CD14-positive monocyte (primary cell): ENCODE measurements around the gene CENPS. TPM values are rescaled to one million over a fixed set of nuclear protein-coding genes. Genes with fewer than 3 reads are reported as not detected.

Experiments used
- DNase-seq, 3 donors: peaks; one replicate each; pipeline ENCODE4 v3.0.0-alpha.2; 2011 to 2022
- H2AFZ ChIP-seq: 2 replicates; pipeline ENCODE4 v1.6.0; 2012; ENCODE audit warnings: mild to moderate bottlenecking, low read depth, low read length, inconsistent platforms; ENCODE audit not compliant: insufficient read depth, poor library complexity, severe bottlenecking
- H3K27ac ChIP-seq, 2 donors: 1 replicate in 1 of 2; 2 replicates in 1 of 2; pipeline ENCODE4 v1.5.1; 2012 to 2013; ENCODE audit warnings: low read length in 2 of 2, control low read depth in 1 of 2, inconsistent platforms in 1 of 2, low read depth in 1 of 2, mild to moderate bottlenecking in 1 of 2
- H3K27me3 ChIP-seq, 2 donors: one replicate each; pipeline versions ENCODE4 v1.6.0 to v1.6.1; 2011 to 2013; ENCODE audit warnings: low read length in 2 of 2; ENCODE audit not compliant: control insufficient read depth in 2 of 2, insufficient read depth in 2 of 2
- H3K36me3 ChIP-seq, 2 donors: replicated peaks in 1 of 2; 1 replicate in 1 of 2; 2 replicates in 1 of 2; pipeline versions ENCODE4 v1.5.1 to v1.6.1; 2012 to 2013; ENCODE audit warnings: low read length in 2 of 2, control low read depth in 1 of 2, inconsistent platforms in 1 of 2, mild to moderate bottlenecking in 1 of 2; ENCODE audit not compliant: insufficient read depth in 2 of 2, control insufficient read depth in 1 of 2
- H3K4me1 ChIP-seq, 2 donors: 1 replicate in 1 of 2; 2 replicates in 1 of 2; pipeline versions ENCODE4 v1.5.1 to v1.6.1; 2012 to 2013; ENCODE audit warnings: low read length in 2 of 2, control low read depth in 1 of 2, inconsistent platforms in 1 of 2, mild to moderate bottlenecking in 1 of 2, moderate library complexity in 1 of 2; ENCODE audit not compliant: insufficient read depth in 2 of 2, control insufficient read depth in 1 of 2
- H3K4me2 ChIP-seq: replicated peaks from 2 replicates; pipeline ENCODE3; 2012; ENCODE audit warnings: low read length, moderate library complexity, mild to moderate bottlenecking; ENCODE audit not compliant: poor library complexity, severe bottlenecking; ENCODE audit errors: extremely low read depth
- H3K4me3 ChIP-seq, 3 experiments: fragments of 200-600 bp in 1 of 3; sonication (generic) in 1 of 3; replicated peaks in 1 of 3; 1 replicate in 2 of 3; 2 replicates in 1 of 3; pipeline ENCODE4 v1.5.1; 2011 to 2013; ENCODE audit warnings: low read length in 3 of 3, mild to moderate bottlenecking in 3 of 3, control low read depth in 2 of 3, low read depth in 2 of 3, inconsistent platforms in 1 of 3, moderate library complexity in 1 of 3
- H3K79me2 ChIP-seq: 2 replicates; pipeline ENCODE4 v1.6.0; 2012; ENCODE audit warnings: mild to moderate bottlenecking, control low read depth, inconsistent platforms, low read length, moderate library complexity; ENCODE audit not compliant: insufficient read depth
- H3K9ac ChIP-seq: 2 replicates; pipeline ENCODE4 v1.6.0; 2017; ENCODE audit warnings: low read length, mild to moderate bottlenecking; ENCODE audit not compliant: insufficient read depth, poor library complexity, severe bottlenecking
- H3K9me3 ChIP-seq, 2 donors: replicated peaks in 1 of 2; 1 replicate in 1 of 2; 2 replicates in 1 of 2; pipeline versions ENCODE4 v1.5.1 to v1.6.1; 2012 to 2013; ENCODE audit warnings: low read length in 2 of 2, control low read depth in 1 of 2; ENCODE audit not compliant: control insufficient read depth in 1 of 2, insufficient read depth in 1 of 2
- H4K20me1 ChIP-seq: 2 replicates; pipeline ENCODE4 v1.6.0; 2012; ENCODE audit warnings: mild to moderate bottlenecking, low read length, control low read depth, moderate library complexity; ENCODE audit not compliant: insufficient read depth
- H3K27ac Mint-ChIP-seq, 7 donors: one replicate each; pipeline ENCODE4 v1.8.0; 2020; ENCODE audit warnings: mild to moderate bottlenecking in 7 of 7, mixed read lengths in 7 of 7, moderate library complexity in 6 of 7, inconsistent platforms in 2 of 7
- H3K27me3 Mint-ChIP-seq, 3 donors: one replicate each; pipeline ENCODE4 v1.8.0; 2021 to 2022; ENCODE audit warnings: low read depth in 3 of 3, mild to moderate bottlenecking in 3 of 3, mixed read lengths in 3 of 3, moderate library complexity in 3 of 3, inconsistent platforms in 1 of 3
- H3K36me3 Mint-ChIP-seq, 2 donors: one replicate each; pipeline ENCODE4 v1.8.0; 2020; ENCODE audit warnings: mixed read lengths in 2 of 2, inconsistent platforms in 1 of 2, mild to moderate bottlenecking in 1 of 2
- H3K4me1 Mint-ChIP-seq: one replicate; pipeline ENCODE4 v1.8.0; 2020; ENCODE audit warnings: mild to moderate bottlenecking, mixed read lengths
- H3K4me3 Mint-ChIP-seq, 2 donors: one replicate each; pipeline ENCODE4 v1.8.0; 2020; ENCODE audit warnings: mild to moderate bottlenecking in 2 of 2, mixed read lengths in 2 of 2, moderate library complexity in 1 of 2
- H3K9me3 Mint-ChIP-seq, 7 donors: one replicate each; pipeline ENCODE4 v1.8.0; 2020 to 2022; ENCODE audit warnings: mixed read lengths in 7 of 7, mild to moderate bottlenecking in 6 of 7, moderate library complexity in 6 of 7, inconsistent platforms in 2 of 7
- WGBS: methylation state at CpG from one replicate; pipeline ENCODE4 v1.1.5; 2013; ENCODE audit warnings: missing lambda C conversion rate; ENCODE audit not compliant: insufficient coverage; 5-methylcytosine and 5-hydroxymethylcytosine counted together
- intact Hi-C, 2 donors: fragments of 100-400 bp; cut with micrococcal nuclease; formaldehyde crosslinking; loops; one replicate each; pipeline versions ENCODE4 v1.15.0 to v1.15.1; 2023
- polyA plus RNA-seq, 3 donors: library from polyadenylated mRNA; depleted of rRNA in 1 of 3; unstranded in 2 of 3; stranded (reverse) in 1 of 3; fragments of 300-500 nt in 2 of 3; fragments of >200 nt in 1 of 3; fragmentation: Illumina TruSeq in 2 of 3; gene quantifications; 1 replicate in 2 of 3; 2 replicates in 1 of 3; pipeline ENCODE4 v1.2.3, GENCODE V29; 2012 to 2021
- TF ChIP-seq, protein P1 (sequence below): fragments of 200-600 bp; IDR thresholded peaks from one replicate; pipeline ENCODE4 v1.8.0; 2022; ENCODE audit warnings: antibody characterized with exemption, mild to moderate bottlenecking

Gene CENPS
- polyA plus RNA-seq, 3 donors: 0.48 to 3.5 (median 2.5) TPM

DNA sequence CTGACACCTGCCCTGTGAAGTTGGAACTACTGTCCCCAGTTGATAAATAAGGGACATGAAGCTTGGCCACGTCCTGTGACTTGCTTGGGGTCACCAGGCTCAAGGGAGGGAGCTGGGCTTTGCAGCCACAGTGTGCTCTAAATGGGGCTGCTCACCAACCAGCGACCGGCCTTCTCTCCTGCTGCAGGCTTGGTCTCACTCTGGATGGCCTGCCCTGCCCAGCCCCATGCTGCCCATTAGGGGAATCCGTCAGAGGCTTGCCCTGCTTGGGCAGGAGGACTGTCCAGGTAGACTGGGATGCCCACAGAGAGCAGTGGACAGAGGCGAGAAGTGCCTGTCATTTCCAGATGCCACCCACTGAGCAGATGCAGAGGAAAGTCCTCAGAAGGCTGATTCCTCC lies 1.2 kb upstream of the CENPS start:
- Histone ChIP-seq H3K4me2 (no peak overlapping the region), H2AFZ (no peak overlapping the region), H3K4me1 (peaks cover 25 to 40% of the 10 kb centered on the region in 2 donors), H3K9ac (no peak overlapping the region), H3K36me3 (no peaks in the 10 kb centered on the region), H3K9me3 (no peaks in the 10 kb centered on the region), H3K27ac (no peak overlapping the region), H3K79me2 (no peaks in the 10 kb centered on the region), H4K20me1 (no peaks in the 10 kb centered on the region), H3K27me3 (no peaks in the 10 kb centered on the region), H3K4me3 (no peak overlapping the region)
- Mint-ChIP-seq H3K36me3 (peaks cover 5 to 9% of the 10 kb centered on the region in 2 donors), H3K4me3 (no peak overlapping the region), H3K4me1 (peaks cover 34% of the 10 kb centered on the region), H3K27ac (peak overlapping the region in 1 of 7 donors; percentile 63), H3K9me3 (peaks cover 0 to 5% (median 0%) of the 10 kb centered on the region in 7 donors), H3K27me3 (peaks cover 0 to 7% (median 1%) of the 10 kb centered on the region in 3 donors)
- intact Hi-C loops: loop anchor here in 1 of 2 donors (1.0 to 2.0 kb wide), 2 partner anchors 14 to 51 kb away; no protein-coding TSS in a partner anchor
- TF ChIP-seq, protein P1, sequence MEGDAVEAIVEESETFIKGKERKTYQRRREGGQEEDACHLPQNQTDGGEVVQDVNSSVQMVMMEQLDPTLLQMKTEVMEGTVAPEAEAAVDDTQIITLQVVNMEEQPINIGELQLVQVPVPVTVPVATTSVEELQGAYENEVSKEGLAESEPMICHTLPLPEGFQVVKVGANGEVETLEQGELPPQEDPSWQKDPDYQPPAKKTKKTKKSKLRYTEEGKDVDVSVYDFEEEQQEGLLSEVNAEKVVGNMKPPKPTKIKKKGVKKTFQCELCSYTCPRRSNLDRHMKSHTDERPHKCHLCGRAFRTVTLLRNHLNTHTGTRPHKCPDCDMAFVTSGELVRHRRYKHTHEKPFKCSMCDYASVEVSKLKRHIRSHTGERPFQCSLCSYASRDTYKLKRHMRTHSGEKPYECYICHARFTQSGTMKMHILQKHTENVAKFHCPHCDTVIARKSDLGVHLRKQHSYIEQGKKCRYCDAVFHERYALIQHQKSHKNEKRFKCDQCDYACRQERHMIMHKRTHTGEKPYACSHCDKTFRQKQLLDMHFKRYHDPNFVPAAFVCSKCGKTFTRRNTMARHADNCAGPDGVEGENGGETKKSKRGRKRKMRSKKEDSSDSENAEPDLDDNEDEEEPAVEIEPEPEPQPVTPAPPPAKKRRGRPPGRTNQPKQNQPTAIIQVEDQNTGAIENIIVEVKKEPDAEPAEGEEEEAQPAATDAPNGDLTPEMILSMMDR: no peak
- DNase-seq: no peak
- WGBS: 97% methylated on average over 5 of the region's 5 CpGs

DNA sequence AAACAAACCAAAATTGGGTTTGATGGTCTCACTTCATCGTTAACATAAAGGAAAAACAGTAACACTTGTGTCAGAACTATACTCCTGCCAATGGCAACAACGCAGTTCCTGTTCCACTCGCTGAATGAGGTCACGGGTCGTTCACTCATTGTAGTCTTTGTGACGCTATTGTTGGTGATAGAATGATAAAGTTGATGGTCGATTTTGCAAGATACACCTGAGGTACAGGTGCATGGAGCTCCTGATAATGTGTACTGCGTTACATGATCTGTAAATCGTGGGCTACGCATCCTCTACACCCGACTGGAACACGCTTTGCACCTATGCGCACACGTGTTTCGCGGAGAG lies 391 bp upstream of the CENPS start:
- Histone ChIP-seq H3K4me1 (peaks cover 25 to 40% of the 10 kb centered on the region in 2 donors), H3K79me2 (no peaks in the 10 kb centered on the region), H2AFZ (peak overlapping the region; percentile 97), H4K20me1 (no peaks in the 10 kb centered on the region), H3K9me3 (no peaks in the 10 kb centered on the region), H3K4me3 (peak overlapping the region; percentile 37 to 84 (median 67)), H3K4me2 (peak overlapping the region; percentile 86), H3K36me3 (no peaks in the 10 kb centered on the region), H3K27me3 (no peaks in the 10 kb centered on the region), H3K27ac (peak overlapping the region in 1 of 2 donors; percentile 54), H3K9ac (peak overlapping the region; percentile 58)
- DNase-seq: peak; percentile 42 to 64 (median 47)
- H3K4me3 Mint-ChIP-seq: peak overlapping the region; percentile 88 to 92
- peaks cover 5 to 8% of the 10 kb centered on the region in 2 donors for H3K36me3 Mint-ChIP-seq
- peak overlapping the region; percentile 40 to 96 (median 87) for H3K27ac Mint-ChIP-seq
- 21% methylated on average over 12 of the region's 16 CpGs for WGBS
- peaks cover 0 to 7% (median 1%) of the 10 kb centered on the region in 3 donors for H3K27me3 Mint-ChIP-seq
- intact Hi-C loops: loop anchor here (1.0 to 5.0 kb wide), 5 partner anchors 15 to 64 kb away; partner anchors contain the start of genes DFFA (in 2 of the 2) and PEX14 (in 1 of the 2)
- H3K4me1 Mint-ChIP-seq: peaks cover 34% of the 10 kb centered on the region
- TF ChIP-seq, protein P1: no peak
- peaks cover 0 to 5% (median 0%) of the 10 kb centered on the region in 7 donors for H3K9me3 Mint-ChIP-seq
